ENCODE results near the gene ITSN1.

- TF ChIP-seq TBP (CRISPR knock-in tag; IDR thresholded peaks at IDR 0.05) (no peak), HNRNPL (IDR thresholded peaks at IDR 0.05; ENCODE audit: low read depth, low read length) (no peak), MTA3 (CRISPR knock-in tag; IDR thresholded peaks at IDR 0.05) (no peak), ATF3 (CRISPR knock-in tag; IDR thresholded peaks at IDR 0.05) (no peak), GABPA (IDR thresholded peaks at IDR 0.05; ENCODE audit: low read depth, low read length) (no peak), GABPA (CRISPR knock-in tag; IDR thresholded peaks at IDR 0.05; ENCODE audit: low read depth) (no peak), SRF (IDR thresholded peaks at IDR 0.05; ENCODE audit: low read depth, low read length) (no peak), POLR2A (IDR thresholded peaks at IDR 0.05; ENCODE audit: insufficient read depth in 1 of 2, low read depth in 2 of 2, low read length in 2 of 2) (no peak), CTCF (CRISPR knock-in tag; IDR thresholded peaks at IDR 0.05) (no peak)
Observed at GRCh38 chr21:33774551-33774950, 132.2 kb downstream of the ITSN1 start.
